Loucy (cell line): ENCODE data around the gene TBC1D2.

Experiments
- H2AFZ ChIP-seq: fragments of 200-600 bp; sonication (generic); 2 replicates; pipeline ENCODE4 v1.6.0; 2016; ENCODE audit warnings: antibody characterized with exemption, mild to moderate bottlenecking, low read length, moderate library complexity
- H3F3A ChIP-seq: fragments of 200-600 bp; 2 replicates; pipeline ENCODE4 v1.6.0; 2016; ENCODE audit warnings: antibody characterized with exemption, low read depth, mild to moderate bottlenecking
- H3K27me3 ChIP-seq: fragments of 200-600 bp; sonication (generic); 2 replicates; pipeline ENCODE4 v1.6.1; 2014; ENCODE audit warnings: low read length, mild to moderate bottlenecking; ENCODE audit not compliant: insufficient read depth, poor library complexity, severe bottlenecking
- H3K36me3 ChIP-seq: fragments of 200-600 bp; sonication (generic); 2 replicates; pipeline ENCODE4 v1.6.1; 2016; ENCODE audit warnings: low read length; ENCODE audit not compliant: insufficient read depth
- H3K4me1 ChIP-seq: fragments of 200-600 bp; sonication (generic); 2 replicates; pipeline ENCODE4 v1.5.1; 2014; ENCODE audit warnings: low read length, mild to moderate bottlenecking; ENCODE audit not compliant: insufficient read depth, poor library complexity, severe bottlenecking
- H3K4me2 ChIP-seq: fragments of 200-600 bp; sonication (generic); 2 replicates; pipeline ENCODE4 v1.6.0; 2014; ENCODE audit warnings: antibody characterized with exemption, low read length, low read depth, mild to moderate bottlenecking; ENCODE audit not compliant: poor library complexity, severe bottlenecking
- H3K4me3 ChIP-seq: fragments of 200-600 bp; sonication (generic); 2 replicates; pipeline ENCODE4 v1.5.1; 2014; ENCODE audit warnings: low read length, mild to moderate bottlenecking, mixed read lengths; ENCODE audit not compliant: poor library complexity, severe bottlenecking
- H3K79me2 ChIP-seq: fragments of 200-600 bp; sonication (generic); 2 replicates; pipeline ENCODE4 v1.6.1; 2014; ENCODE audit warnings: low read length; ENCODE audit not compliant: insufficient read depth
- H3K9ac ChIP-seq: fragments of 200-600 bp; sonication (generic); 2 replicates; pipeline ENCODE4 v1.6.0; 2014; ENCODE audit warnings: mild to moderate bottlenecking, low read depth, low read length, moderate library complexity; ENCODE audit not compliant: poor library complexity, severe bottlenecking
- H3K9me2 ChIP-seq: fragments of 200-600 bp; sonication (generic); replicated peaks from 2 replicates; pipeline ENCODE4 v1.6.1; 2016; ENCODE audit warnings: low read depth, low read length, mixed read lengths
- H3K9me3 ChIP-seq: fragments of 200-600 bp; sonication (generic); 2 replicates; pipeline ENCODE4 v1.6.1; 2014; ENCODE audit warnings: mild to moderate bottlenecking, antibody characterized with exemption, low read length, low read depth; ENCODE audit not compliant: insufficient read depth
- H4K20me1 ChIP-seq: fragments of 200-600 bp; sonication (generic); 2 replicates; pipeline ENCODE4 v1.6.0; 2014; ENCODE audit warnings: antibody characterized with exemption, low read length, mild to moderate bottlenecking; ENCODE audit not compliant: insufficient read depth, poor library complexity, severe bottlenecking
- EZH2phosphoT487 ChIP-seq: fragments of 200-600 bp; IDR thresholded peaks from 2 replicates; pipeline ENCODE4 v1.6.1; 2018; ENCODE audit warnings: antibody characterized with exemption, mild to moderate bottlenecking, moderate library complexity, borderline replicate concordance
- TF ChIP-seq, protein P1 (sequence below): fragments of 200-600 bp; sonication (generic); conservative IDR thresholded peaks from 2 replicates; pipeline ENCODE4 v1.5.1; 2014; ENCODE audit warnings: mild to moderate bottlenecking, antibody characterized with exemption, low read length

The TBC1D2 gene

DNA sequence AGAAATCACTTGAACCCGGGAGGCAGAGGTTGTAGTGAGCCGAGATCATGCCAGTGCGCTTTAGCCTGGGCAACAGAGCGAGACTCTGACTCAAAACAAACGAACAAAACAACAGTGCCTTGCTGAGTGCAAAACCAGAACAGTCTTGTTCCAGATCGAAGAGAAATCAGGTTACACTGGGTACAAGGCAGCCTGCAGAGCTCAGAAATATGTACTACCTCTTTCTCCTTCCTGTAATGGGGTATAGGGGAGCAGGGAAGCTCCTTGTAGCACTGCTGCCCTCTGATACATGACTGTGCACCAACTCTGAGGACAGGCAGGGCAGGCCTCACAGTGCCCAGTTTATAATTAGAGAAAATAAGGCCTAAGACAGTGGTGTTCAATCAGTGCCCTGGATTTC lies 24.7 kb downstream of the TBC1D2 start:
- H4K20me1 ChIP-seq: no peaks in the 10 kb centered on the region
- H3K27me3 ChIP-seq: no peaks in the 10 kb centered on the region
- no peak overlapping the region for H3K4me2 ChIP-seq
- H3K79me2 ChIP-seq: no peaks in the 10 kb centered on the region
- TF ChIP-seq, protein P1, sequence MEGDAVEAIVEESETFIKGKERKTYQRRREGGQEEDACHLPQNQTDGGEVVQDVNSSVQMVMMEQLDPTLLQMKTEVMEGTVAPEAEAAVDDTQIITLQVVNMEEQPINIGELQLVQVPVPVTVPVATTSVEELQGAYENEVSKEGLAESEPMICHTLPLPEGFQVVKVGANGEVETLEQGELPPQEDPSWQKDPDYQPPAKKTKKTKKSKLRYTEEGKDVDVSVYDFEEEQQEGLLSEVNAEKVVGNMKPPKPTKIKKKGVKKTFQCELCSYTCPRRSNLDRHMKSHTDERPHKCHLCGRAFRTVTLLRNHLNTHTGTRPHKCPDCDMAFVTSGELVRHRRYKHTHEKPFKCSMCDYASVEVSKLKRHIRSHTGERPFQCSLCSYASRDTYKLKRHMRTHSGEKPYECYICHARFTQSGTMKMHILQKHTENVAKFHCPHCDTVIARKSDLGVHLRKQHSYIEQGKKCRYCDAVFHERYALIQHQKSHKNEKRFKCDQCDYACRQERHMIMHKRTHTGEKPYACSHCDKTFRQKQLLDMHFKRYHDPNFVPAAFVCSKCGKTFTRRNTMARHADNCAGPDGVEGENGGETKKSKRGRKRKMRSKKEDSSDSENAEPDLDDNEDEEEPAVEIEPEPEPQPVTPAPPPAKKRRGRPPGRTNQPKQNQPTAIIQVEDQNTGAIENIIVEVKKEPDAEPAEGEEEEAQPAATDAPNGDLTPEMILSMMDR: no peak
- no peak for TF ChIP-seq EZH2phosphoT487
- H3K4me3 ChIP-seq: no peak overlapping the region
- H3K9me3 ChIP-seq: no peaks in the 10 kb centered on the region
- no peak overlapping the region for H3K9ac ChIP-seq
- H3K4me1 ChIP-seq: no peaks in the 10 kb centered on the region
- no peaks in the 10 kb centered on the region for H3K36me3 ChIP-seq
- H2AFZ ChIP-seq: no peak overlapping the region
- H3K9me2 ChIP-seq: no peaks in the 10 kb centered on the region
- H3F3A ChIP-seq: no peaks in the 10 kb centered on the region

DNA sequence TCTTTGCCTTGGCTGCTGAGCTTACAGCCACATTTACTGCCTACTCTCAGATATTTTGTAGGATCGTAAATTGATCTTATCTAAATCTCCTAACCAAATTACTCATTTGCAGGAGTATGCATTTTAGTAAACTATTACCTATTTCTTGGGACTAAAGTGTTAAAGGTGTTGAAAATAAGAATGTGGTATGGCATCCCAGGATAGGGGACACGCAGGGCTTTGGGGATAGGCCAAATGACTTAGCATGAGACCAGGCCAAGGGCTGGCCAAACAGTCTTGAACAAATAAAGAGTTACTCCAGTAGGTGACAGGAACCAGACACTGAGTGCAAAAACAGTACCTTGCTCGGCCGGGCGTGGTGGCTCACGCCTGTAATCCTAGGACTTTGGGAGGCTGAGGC lies 25.1 kb downstream of the TBC1D2 start:
- no peak overlapping the region for H3K9ac ChIP-seq
- H3F3A ChIP-seq: no peaks in the 10 kb centered on the region
- H3K79me2 ChIP-seq: no peaks in the 10 kb centered on the region
- H3K36me3 ChIP-seq: no peaks in the 10 kb centered on the region
- TF ChIP-seq, protein P1: no peak
- no peak for TF ChIP-seq EZH2phosphoT487
- no peak overlapping the region for H3K4me2 ChIP-seq
- no peaks in the 10 kb centered on the region for H3K9me2 ChIP-seq
- H4K20me1 ChIP-seq: no peaks in the 10 kb centered on the region
- no peak overlapping the region for H2AFZ ChIP-seq
- H3K9me3 ChIP-seq: no peaks in the 10 kb centered on the region
- no peak overlapping the region for H3K4me3 ChIP-seq
- H3K4me1 ChIP-seq: no peaks in the 10 kb centered on the region
- no peaks in the 10 kb centered on the region for H3K27me3 ChIP-seq

DNA sequence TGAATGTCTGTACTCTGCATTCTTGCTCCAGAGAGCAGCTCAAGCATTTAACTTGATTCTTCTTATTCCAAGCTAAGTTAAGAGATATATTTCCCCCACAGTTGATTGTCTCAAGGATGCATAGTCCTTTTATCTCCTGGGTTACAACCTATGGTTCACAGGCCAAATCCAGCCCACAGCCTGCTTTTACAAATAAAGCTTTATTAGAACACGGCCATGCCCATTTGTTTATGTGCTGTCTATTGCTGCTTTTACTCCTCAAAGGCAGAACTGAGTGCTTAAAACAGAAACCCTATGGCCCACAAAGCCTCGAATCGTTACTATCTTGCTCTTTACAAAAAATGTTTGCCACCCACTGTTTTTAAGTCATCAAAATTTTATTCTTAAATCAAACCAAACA lies 25.8 kb downstream of the TBC1D2 start:
- TF ChIP-seq, protein P1: no peak
- TF ChIP-seq EZH2phosphoT487: no peak
- H3K4me1 ChIP-seq: no peaks in the 10 kb centered on the region
- H3F3A ChIP-seq: no peaks in the 10 kb centered on the region
- no peaks in the 10 kb centered on the region for H3K36me3 ChIP-seq
- no peaks in the 10 kb centered on the region for H3K9me3 ChIP-seq
- H3K79me2 ChIP-seq: no peaks in the 10 kb centered on the region
- H3K9ac ChIP-seq: no peak overlapping the region
- no peaks in the 10 kb centered on the region for H3K27me3 ChIP-seq
- no peak overlapping the region for H2AFZ ChIP-seq
- no peaks in the 10 kb centered on the region for H4K20me1 ChIP-seq
- no peak overlapping the region for H3K4me2 ChIP-seq
- H3K9me2 ChIP-seq: no peaks in the 10 kb centered on the region
- no peak overlapping the region for H3K4me3 ChIP-seq
